Activated CD8-positive, alpha-beta memory T cell treated with anti-CD3 and anti-CD28 coated beads for 4 hours (primary cell): ENCODE data around the gene CFAP20DC.

Experiments used
- DNase-seq, 2 donors: peaks; one replicate each; pipeline ENCODE4 v3.0.0-alpha.2; 2020; ENCODE audit warnings: low read depth in 2 of 2

The CFAP20DC gene

DNA sequence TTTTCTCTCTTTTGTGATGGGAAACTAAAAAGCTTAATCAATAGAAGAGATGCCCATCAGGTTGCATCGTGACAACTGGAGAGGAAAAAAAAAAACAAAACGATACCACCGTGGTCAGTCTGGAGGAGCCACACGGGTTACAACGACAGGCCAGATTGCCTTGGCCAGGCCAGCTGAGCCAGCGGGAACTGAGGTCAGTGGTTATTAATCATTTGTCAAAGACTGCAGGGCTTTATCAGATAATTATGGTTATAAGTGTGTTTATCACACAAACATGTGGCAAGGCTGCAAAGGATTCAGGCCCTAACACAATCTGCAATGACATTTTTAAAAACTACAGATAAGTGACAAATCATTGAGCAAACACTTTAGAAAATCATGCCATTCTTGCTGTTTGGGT, 248.3 kb downstream of the CFAP20DC start:
- no peak for DNase-seq

DNA sequence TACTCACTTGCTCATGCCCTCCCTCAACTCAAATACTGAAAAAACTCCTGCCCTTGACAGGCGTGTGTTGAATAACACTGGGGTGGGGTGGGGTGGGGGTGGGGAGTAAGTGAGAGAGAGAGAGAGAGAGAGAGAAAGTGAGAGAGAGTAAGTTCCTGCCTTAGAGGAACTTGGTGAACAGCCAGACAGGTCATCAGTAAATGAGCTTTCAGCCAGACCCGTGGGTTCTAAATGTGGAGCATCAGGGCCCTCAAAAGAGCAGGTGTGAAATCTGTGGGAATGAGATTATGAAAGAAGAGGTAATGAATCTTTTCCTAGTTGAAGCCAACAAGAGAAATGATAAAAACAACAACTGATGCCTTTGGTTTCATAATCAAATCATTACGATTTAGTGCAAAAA, 248.9 kb downstream of the CFAP20DC start:
- DNase-seq: no peak

- DNase-seq: no peak
Observed at GRCh38 chr3:58800032-58800431, 249.8 kb downstream of the CFAP20DC start.

GRCh38 chr3:58799271-58799670, 250.6 kb downstream of the CFAP20DC start:
- no peak for DNase-seq

- DNase-seq: no peak
Observed at GRCh38 chr3:58798312-58798711, 251.5 kb downstream of the CFAP20DC start.

DNA sequence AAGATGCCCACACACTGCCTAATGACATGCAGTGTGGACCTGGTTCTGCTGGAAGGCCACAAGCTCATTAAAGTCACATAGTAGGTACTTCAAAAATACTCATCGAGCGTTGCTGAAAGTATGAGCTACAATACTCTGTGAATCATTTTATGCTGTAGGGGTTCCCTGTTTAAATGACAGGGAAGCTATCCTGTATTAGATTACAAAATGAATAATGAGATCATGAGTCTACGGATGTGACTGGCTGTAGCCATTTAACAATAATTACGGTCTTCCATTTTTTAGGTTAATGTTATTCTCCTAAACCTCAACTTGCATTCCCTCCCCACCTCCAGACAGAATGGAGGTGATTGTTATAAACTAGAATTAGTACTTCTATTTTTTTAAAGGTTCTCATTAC, 255.1 kb downstream of the CFAP20DC start:
- no peak for DNase-seq

DNA sequence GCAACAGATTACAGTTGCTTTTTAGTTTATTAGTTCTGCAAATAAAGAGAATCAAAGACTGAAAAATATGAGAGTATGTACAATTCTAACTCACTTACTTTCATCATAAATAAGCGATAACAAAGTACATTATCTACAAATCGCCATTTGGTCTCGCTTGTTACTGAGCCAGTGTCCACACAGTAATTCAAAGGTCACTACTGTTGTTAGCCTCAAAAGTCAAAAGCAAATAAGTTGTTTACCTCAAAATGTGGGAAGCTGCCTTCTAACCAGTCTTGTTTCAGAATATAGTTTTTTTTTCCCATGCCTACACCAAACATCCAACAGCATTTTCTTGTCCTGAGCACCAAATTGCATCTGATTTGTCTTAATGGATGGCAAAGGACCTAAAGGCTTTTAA, 255.9 kb downstream of the CFAP20DC start:
- DNase-seq: no peak

DNA sequence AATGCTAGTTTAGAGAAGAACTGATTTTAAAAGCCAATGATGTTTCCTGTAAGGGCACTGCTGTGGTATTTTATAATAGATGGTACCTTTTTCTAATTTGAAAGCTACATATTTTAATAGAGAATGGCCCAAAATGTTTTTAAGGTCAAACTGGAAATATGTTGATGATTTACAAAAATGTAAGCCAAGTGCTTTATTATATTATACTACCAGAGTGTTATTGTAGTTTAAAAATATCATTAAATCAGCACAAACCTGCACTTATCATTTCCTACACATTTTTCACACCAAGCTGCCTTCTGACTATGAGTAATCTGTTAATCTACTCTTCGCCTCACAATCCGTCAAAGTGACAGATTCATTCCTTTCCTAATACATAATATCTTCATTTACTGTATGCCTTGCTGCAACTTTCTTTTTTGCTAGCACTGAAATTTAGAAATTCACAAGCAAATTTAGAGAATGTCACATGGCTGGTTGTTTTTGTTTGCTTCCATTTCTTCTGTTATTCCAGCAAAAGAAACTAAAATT, 256.8 kb downstream of the CFAP20DC start:
- no peak for DNase-seq

DNA sequence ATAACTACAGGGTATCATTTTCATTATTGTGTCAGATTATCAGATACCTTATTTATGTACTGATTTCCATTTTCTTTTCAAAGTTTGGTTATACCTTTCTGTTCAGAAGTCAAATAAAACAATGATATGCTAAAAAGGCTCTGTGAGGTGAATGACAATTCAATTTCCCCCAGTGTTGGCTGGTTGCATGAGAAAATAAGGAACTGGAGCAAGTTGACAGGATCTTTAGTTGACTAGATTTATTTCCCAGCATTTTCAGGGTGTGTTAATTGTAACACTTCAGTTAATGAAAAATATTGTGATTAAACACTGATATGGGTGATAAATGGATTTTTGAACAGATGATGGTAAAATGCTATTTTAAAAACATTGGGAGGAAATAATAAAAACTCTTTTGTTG, 260.4 kb downstream of the CFAP20DC start:
- no peak for DNase-seq

- DNase-seq: no peak
Observed at GRCh38 chr3:58784888-58785287, 264.9 kb downstream of the CFAP20DC start.

GRCh38 chr3:58784425-58784824, 265.4 kb downstream of the CFAP20DC start:
- no peak for DNase-seq

DNA sequence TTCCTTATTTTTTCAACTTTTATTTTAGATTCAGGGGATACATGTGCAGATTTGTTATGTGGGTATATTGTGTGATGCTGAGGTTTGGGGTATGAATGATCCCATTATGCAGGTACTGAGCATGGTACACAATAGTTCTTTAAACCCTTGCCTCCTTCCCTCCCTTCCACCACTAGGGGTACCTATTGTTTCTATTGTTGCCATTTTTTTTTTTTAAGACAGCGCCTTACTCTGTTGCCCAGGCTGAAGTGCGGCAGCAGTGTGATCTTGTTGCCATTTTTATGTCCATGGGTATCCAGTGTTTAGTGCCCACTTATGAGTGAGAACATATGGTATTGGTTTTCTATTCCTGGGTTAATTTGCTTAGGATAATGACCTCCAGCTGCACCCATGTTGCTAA, 266.0 kb downstream of the CFAP20DC start:
- no peak for DNase-seq

GRCh38 chr3:58779934-58780333, 269.9 kb downstream of the CFAP20DC start:
- no peak for DNase-seq

DNA sequence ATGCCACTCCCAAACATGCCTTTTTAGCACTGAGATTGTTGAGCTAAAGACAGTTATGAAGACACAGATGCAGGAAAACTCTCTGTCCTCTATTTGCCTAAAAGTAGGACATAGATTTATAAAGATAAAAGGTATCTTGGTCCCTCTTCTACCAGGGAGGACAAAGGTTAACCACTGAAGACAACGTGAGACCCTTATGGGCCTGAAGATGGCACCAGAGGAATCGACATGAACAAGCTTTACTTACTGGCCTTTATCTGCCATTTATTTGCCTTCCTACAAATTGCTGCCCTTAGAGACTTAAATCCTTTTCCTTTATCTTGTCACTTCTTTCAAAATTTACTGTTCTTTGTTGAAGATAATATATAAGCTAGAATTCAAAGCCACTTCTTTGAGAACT, 273.6 kb downstream of the CFAP20DC start:
- no peak for DNase-seq

GRCh38 chr3:58772462-58772861, 277.4 kb downstream of the CFAP20DC start:
- DNase-seq: no peak

DNA sequence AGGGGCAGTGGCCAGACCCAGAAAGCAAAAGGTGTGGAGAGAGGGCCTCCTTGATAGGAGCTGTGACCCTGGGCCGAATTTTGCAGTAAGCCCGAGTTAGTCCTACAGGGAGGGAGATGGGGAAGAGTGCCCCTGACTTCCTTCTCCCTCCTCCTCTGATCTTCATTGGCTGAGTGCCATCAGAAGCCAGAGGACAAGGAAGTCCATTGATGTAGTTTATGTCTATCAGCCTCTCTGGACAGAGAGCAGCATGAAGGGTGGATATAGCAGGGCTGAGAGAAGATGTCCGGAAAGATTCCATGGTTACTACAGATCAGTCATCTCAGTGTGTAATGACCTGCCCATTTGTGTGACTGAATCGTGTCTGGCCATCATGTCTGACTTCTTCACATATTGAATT, 280.8 kb downstream of the CFAP20DC start:
- DNase-seq: no peak

DNA sequence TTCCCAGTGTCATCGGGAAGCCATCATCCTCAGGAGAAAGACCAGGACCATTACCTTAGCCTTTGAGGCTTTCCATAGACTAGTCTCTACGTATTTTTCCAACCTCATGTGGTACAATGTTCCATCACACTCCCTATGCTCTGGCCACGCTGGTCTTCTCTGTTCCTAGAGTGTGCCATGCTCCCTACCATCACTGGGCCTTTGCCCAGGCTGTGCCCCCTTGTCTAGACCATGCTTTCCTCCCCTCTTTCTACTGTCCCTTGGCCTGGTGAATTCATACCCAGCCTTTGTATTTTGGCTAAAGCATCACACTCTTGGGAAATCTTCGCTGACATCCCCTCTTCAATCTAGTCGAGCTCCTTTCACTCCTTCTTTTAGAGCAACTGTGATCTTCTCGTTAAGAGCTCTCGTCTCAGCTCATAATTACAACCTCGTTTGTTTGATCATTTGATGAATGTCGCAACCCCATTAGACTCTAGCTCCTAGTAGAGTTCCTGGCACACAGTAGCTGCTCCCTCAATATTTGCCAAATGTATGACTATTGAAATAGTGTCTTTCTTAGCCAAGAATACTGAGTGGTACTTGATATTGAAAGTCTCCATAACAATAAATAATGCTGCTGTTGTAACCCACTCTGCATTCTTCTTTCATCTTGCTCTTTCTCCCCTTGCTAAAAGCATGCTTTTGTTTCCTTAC, 283.1 kb downstream of the CFAP20DC start:
- DNase-seq: no peak

DNA sequence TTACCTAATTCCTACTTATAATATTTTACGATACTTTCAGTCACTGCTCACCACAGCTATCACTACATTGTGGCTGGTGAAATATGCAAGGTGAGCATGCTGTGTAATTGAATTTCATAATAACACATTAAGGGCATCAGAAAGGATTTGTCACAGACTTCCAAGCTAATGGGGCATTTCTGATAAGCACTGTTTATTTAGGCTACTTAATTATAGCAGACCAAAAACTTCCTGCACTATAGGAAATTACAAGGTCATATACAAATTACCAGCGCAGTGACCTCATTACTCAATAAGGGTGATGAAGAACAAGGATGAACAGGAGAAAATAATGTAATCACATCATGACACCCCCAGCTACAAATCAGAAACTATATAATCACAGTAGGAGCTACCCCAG, 294.7 kb downstream of the CFAP20DC start:
- no peak for DNase-seq

DNA sequence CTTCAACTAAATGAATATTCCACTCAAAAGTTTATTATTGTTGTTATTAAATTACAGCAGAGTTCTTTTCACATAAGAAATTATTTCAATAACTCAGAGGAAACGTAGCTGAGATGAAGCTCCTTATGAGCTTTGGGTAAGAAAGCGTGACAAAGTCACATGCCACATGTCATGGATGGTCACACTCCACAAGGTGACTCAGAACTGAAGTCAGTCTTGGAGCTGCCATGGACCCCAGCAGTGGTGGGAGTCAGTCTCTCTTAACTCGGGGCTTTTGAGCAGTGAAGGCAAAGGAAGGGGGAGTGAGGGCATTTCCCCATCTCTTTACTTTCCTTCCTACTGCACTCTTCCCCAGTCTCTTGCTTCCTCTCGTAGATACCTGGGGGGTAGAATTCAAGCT, 295.8 kb downstream of the CFAP20DC start:
- no peak for DNase-seq

- DNase-seq: no peak
Observed at GRCh38 chr3:58751882-58752567, 297.8 kb downstream of the CFAP20DC start.

DNA sequence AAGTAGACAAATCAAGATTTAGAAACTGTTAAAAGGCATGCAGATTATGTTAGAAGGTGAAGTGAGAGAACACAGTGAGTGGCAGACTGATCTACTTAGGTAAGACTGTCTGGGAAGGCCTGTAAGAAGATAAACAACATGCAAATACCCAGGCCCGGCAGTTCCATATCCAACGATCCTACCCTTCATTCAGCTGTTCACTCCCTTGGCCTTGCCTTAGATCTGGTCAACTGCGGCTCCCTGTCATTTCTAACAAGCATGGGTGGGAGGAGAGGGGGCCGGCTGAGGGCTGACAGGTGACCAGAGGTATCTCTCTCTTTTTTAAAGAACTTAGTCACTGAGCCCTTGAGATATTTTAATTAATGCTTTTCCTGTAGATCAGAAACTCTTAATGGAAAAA, 298.6 kb downstream of the CFAP20DC start:
- no peak for DNase-seq

GRCh38 chr3:58749948-58750347, 299.9 kb downstream of the CFAP20DC start:
- no peak for DNase-seq

DNA sequence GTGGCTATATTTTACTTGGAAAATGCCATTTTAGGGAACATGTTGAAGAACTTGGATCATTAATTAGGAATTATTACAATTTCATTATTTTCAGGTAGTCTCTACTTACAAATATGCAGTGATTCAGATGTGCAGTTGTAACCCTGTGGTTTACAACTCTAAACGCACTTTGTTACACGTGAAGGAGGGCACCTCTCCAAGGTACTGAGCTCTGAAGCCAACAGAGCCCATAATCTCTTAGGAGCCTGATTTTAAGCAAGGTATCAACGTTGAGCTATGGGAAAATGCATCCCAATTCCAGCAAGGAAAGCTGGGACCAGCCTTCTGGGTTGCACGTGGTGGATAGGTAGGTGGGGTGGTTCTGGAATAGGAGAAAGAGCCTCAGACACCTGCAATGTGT, 301.8 kb downstream of the CFAP20DC start:
- no peak for DNase-seq
